ENCODE measurements around the gene LGALS13. TPM values are rescaled to one million over a fixed set of nuclear protein-coding genes. Genes with fewer than 3 reads are reported as not detected.

Gene LGALS13
- total RNA-seq, 1 experiment from 2014 or later, result not detected

- Histone ChIP-seq H3K27me3 (ENCODE audit: insufficient read depth, low read length) (0 out of 2 replicates have a peak, but pooled peaks cover 2% of the 10 kb centered on the region), H2BK15ac (ENCODE audit: low read depth, low read length) (no peak overlapping the region), H3T11ph (ENCODE audit: low read length) (no peak overlapping the region), H4K5ac (ENCODE audit: insufficient read length, low read depth, low read length) (no peak overlapping the region), H3K27ac (ENCODE audit: insufficient read length, low read depth, low read length) (no peak overlapping the region), H3K23ac (ENCODE audit: insufficient read length, low read depth, low read length) (no peak overlapping the region), H4K20me1 (ENCODE audit: control insufficient read depth, insufficient read depth, insufficient read length) (no peaks in the 10 kb centered on the region), H3K4me1 (ENCODE audit: insufficient read depth, low read length) (no peaks in the 10 kb centered on the region), H3K9me3 (ENCODE audit: control insufficient read depth, low read depth, low read length) (no peaks in the 10 kb centered on the region), H4K91ac (ENCODE audit: insufficient read length, low read depth, low read length) (no peak overlapping the region), H2AFZ (ENCODE audit: low read length) (no peak overlapping the region), H2BK5ac (ENCODE audit: insufficient read length, low read length) (no peak overlapping the region), H3K18ac (ENCODE audit: insufficient read length, low read depth, low read length) (no peak overlapping the region), H3K4ac (ENCODE audit: low read depth, low read length) (no peak overlapping the region), H4K8ac (replicated peaks; ENCODE audit: insufficient read length, low read depth, low read length) (no peak overlapping the region), H3K79me1 (ENCODE audit: insufficient read depth, low read depth, low read length, poor library complexity, severe bottlenecking) (no peaks in the 10 kb centered on the region), H2BK20ac (ENCODE audit: low read depth, low read length, poor library complexity, severe bottlenecking) (no peak overlapping the region), H3K56ac (ENCODE audit: insufficient read length, low read depth, low read length) (no peak overlapping the region), H2BK120ac (ENCODE audit: low read depth, low read length, poor library complexity, severe bottlenecking) (no peak overlapping the region), H3K14ac (ENCODE audit: insufficient read depth, low read length) (no peak overlapping the region), H3K4me2 (ENCODE audit: insufficient read depth, insufficient read length, low read length) (no peak overlapping the region), H3K79me2 (ENCODE audit: insufficient read depth, low read length) (no peaks in the 10 kb centered on the region), H3K23me2 (ENCODE audit: insufficient read length, low read depth, low read length, poor library complexity, severe bottlenecking) (no peaks in the 10 kb centered on the region), H2BK12ac (ENCODE audit: insufficient read length, low read depth, low read length) (no peak overlapping the region), H2AK5ac (ENCODE audit: insufficient read length, low read length) (no peak overlapping the region), H3K9ac (ENCODE audit: extremely low read depth, insufficient read length, low read length) (no peak overlapping the region)
- WGBS (ENCODE audit: extremely low coverage, insufficient read length, low lambda C conversion rate), result no CpG with 5 or more reads among the region's 3 CpGs
- no peak overlapping the region for H3K4me3 Mint-ChIP-seq
- DNase-seq, result no peak
- H3K4me1 Mint-ChIP-seq, result peaks cover 0 to 3% of the 10 kb centered on the region in 2 experiments; a peak in 1 of 4 replicates
- no peak for TF ChIP-seq CTCF (conservative IDR thresholded peaks at IDR 0.05)
- peaks cover 22% of the 10 kb centered on the region for H3K27me3 Mint-ChIP-seq (ENCODE audit: low read depth)
- no peak overlapping the region for H3K27ac Mint-ChIP-seq
- no peaks in the 10 kb centered on the region for H3K36me3 Mint-ChIP-seq (ENCODE audit: insufficient read depth in 1 of 3, low read depth in 3 of 3)
- H3K9me3 Mint-ChIP-seq, result no peaks in the 10 kb centered on the region
Measured at GRCh38 chr19:39566064-39566463, 36.3 kb upstream of the LGALS13 start.
